Epithelial cell of prostate (primary cell): ENCODE results near the gene C2CD4C.
"Not testable (repeated sequence)": the region's sequence is repeated elsewhere in the genome, so short reads cannot be mapped to it uniquely, and the experiment has no call there.

Experiments used
- DNase-seq: peaks from one replicate; pipeline ENCODE4 v3.0.0-alpha.2; 2011; ENCODE audit warnings: low read depth, low spot score
- H3K27ac ChIP-seq: fragments of 450-650 bp; 2 replicates; pipeline ENCODE4 v1.5.1; 2017; ENCODE audit warnings: mild to moderate bottlenecking

C2CD4C gene, protein sequence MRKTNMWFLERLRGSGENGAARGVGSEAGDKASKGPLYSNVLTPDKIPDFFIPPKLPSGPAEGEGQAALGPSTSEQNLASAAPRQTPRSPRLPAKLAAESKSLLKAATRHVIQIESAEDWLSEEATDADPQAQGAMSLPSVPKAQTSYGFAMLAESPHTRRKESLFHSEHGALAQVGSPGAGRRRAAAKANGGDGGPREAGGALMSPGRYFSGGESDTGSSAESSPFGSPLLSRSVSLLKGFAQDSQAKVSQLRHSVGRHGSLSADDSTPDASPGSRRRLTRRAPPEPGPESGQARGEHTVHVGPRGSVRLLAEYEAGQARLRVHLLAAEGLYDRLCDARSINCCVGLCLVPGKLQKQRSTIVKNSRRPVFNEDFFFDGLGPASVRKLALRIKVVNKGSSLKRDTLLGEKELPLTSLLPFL

DNA sequence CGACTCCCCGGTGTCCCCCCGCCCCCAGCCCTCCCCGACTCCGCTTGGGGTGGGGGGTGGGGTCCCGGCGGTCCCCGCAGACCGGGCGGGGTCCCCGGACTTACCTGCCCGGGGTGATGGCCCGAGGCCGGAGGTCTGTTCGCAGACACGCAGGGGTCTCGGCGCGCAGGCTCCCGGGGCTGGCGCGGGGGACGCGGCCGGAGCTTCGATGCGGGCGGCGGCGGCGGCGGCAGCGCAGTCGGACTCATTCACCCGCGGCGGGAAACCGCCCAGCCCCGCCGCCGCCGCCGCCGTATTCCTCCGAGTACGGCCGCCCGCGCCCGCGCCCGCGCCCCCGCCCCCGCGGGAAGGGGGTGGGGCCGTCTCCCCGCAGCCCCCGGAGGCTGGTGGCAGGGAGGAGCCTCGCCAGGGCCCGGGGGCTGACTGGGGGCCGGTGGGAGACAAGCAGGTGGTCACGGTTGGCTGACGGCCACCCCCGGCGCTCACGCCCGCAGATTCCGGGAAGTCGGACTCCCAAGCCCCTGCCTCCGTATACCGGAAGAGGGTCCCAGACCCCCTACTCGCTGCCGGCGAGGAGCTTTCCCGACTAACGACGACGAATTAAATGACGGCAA, at the start of gene C2CD4C:
C2CD4C (minus strand) TSS at position 246 of the 614 bp plus-strand sequence. CDS start 786 bp downstream, outside the sequence.
- no peak for DNase-seq
- H3K27ac ChIP-seq, result no peak within 1 kb of the TSS

DNA sequence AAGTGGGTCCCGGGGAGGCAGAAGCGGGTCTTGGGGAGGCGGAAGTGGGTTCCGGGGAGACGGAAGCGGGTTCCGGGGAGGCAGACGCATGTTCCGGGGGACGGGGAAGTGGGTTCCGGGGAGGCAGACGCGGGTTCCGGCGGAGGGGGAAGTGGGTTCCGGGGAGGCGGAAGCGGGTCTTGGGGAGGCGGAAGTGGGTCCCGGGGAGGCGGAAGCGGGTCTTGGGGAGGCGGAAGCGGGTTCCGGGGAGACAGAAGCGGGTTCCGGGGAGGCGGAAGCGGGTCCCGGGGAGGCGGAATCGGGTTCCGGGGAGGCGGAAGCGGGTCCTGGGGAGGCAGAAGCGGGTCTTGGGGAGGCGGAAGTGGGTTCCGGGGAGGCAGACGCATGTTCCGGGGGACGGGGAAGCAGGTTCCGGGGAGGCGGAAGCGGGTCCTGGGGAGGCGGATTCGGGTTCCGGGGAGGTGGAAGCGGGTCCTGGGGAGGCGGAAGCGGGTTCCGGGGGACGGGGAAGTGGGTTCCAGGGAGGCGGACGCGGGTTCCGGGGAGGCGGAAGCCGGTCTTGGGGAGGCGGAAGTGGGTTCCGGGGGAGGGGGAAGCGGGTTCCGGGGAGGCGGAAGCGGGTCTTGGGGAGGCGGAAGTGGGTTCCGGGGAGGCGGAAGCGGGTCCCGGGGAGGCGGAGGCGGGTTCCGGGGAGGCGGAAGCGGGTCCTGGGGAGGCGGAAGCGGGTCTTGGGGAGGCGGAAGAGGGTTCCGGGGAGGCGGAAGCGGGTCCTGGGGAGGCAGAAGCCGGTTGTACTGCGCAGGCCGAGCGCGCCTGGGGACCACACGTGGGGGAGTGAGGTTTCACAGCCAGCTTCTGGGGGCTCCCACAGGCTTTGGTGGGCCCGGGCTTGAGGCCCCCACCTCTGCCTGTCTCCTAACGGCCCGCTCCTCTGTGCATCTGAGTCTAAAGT, 49.4 kb upstream of the C2CD4C start:
- no peak for DNase-seq

DNA sequence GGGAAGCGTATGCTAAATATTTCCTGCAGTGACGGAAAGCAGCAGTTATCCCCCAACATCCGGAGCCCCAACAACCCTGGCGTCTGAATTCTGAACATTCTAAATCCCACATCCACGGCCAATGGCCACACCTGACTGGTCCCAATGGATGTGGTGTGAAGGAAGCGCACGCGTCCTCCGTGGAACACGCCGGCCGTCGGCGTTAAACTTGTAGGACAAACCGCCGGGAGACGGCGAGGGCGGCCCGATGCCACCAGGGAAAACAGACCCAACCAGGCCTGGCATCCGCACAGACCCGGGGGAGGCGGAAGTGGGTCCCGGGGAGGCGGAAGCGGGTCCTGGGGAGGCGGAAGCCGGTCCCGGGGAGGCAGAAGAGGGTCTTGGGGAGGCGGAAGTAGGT, 48.7 kb upstream of the C2CD4C start:
- DNase-seq, result no peak

More for the DNA sequence above, 49.4 kb upstream of the C2CD4C start:
- no peak overlapping the region for H3K27ac ChIP-seq

DNA sequence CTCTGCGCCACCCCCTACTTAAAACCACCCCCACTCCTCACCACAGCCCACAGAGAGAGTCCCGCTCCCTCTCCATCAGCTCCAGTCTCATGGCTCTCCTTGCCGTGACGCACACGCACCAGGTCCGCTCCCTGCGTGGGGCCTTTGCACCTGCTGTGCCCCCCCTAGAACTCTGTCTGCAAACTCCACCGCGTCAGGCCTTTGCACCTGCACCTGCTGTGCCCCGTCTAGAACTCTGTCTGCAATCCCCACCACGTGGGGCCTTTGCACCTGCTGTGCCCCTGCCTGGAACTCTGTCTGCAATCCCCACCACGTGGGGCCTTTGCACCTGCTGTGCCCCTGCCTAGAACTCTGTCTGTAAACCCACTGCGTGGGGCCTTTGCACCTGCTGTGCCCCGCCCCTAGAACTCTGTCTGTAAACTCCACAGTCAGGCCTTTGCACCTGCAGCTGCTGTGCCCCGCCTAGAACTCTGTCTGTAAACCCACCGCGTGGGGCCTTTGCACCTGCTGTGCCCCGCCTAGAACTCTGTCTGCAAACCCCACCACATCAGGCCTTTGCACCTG, 47.7 kb upstream of the C2CD4C start:
- no peak overlapping the region for H3K27ac ChIP-seq
- DNase-seq, result no peak

More for the DNA sequence above, 48.7 kb upstream of the C2CD4C start:
- no peak overlapping the region for H3K27ac ChIP-seq

DNA sequence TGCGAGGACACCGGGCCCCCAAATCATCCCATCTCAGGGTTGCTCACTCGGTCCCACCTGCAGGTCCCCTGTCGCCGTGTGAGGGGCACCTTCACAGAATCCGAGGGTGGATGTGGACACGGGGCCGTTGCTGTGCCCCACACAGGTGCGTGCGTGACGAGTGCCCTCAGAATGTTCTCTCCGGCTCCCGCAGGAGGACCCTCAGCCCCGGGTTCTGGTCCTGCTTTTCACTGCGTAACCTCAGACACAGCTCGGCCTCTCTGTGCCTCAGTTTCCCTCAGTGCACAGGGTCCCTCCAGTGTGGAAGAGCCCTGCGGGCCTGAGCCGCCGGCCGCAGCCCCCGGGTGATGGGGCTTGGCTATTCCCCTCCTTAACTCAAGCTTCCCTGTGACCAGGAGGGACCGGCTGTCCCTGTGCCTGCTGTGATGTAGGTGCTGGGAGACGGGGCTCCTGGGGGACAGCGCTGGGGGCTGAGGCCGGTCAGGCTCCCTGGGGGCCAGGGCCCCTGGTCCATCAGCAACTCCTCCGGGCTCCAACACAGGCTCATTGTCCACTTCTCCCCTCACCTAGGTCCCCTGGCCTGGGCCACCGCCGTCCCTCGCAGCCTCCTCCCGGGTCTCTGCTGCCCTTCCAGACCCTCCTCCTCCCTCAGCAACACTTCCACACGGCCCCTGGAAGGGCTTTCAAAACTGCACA, 47.1 kb upstream of the C2CD4C start:
- no peak for DNase-seq
- no peak overlapping the region for H3K27ac ChIP-seq

DNA sequence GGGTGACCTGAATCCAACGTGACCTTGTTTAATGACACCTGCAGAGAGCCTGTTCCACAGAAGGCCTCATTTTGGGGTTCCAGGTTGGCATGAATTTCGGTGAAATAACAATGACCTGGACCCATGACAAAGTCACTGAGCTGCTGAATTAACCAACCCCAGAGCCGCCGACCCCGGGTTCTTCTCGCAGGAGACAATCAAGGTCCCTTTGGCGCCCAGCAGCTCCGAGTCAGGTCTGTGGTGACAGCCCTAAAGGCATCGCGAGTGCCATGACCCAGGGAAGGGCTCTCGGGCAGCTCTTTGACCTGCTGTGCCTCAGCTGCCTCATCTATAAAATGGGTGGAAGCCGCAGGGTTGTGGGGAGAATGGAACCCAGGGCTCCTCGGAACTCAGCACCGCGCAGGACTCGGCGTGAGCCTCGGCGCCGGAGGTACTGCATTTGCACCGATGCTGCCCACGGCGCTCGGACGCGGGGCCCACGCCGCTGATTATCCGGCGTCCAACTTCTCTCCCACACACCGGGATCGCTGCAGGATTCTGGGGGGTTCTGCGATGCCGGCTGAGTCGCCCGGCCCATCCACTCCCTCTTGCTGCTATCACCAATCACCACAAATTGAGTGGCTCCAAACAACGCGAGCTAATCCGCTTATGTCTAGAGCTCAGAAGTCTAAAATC, 46.2 kb upstream of the C2CD4C start:
- H3K27ac ChIP-seq, result no peak overlapping the region
- DNase-seq, result no peak

DNA sequence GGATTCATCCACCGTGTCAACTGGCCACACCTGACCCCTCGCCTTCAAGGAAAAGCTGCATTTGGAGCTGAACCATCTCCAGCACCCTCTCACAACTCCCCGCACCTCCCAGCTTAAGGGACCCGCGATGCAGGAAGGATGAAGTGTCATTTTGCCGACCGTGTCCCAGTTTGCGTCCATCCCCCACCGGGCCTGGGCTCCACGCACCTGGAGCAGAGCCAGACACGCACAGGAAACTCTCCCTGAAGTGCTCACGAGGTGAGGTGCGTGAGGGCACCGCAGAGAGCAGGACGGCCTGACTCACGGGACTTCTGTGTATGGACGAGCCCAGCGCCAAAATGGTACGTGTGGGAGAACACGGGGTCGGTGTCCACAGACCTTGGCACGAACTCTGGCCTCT, 44.7 kb upstream of the C2CD4C start:
- no peak for DNase-seq
- no peak overlapping the region for H3K27ac ChIP-seq

DNA sequence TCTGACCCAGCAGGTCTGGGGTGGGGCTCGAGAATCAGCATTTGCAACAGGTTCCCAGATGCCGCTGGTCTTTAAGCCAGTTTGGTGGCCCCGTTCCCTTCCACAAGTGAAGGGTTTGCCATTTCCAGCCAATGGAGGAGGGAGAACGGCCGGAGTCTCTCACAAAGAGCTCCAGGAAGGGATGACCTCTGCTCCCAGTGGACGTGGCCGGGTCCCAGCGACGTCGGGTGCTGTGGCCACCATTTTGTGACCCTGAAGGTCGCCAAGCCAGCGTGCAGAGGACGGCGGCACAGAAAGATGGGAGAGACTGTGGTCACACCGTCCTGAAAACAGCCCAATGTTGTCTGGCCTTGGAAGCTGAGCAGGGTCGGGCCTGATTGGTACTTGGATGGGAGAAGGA, 43.9 kb upstream of the C2CD4C start:
- DNase-seq, result no peak
- no peak overlapping the region for H3K27ac ChIP-seq

DNA sequence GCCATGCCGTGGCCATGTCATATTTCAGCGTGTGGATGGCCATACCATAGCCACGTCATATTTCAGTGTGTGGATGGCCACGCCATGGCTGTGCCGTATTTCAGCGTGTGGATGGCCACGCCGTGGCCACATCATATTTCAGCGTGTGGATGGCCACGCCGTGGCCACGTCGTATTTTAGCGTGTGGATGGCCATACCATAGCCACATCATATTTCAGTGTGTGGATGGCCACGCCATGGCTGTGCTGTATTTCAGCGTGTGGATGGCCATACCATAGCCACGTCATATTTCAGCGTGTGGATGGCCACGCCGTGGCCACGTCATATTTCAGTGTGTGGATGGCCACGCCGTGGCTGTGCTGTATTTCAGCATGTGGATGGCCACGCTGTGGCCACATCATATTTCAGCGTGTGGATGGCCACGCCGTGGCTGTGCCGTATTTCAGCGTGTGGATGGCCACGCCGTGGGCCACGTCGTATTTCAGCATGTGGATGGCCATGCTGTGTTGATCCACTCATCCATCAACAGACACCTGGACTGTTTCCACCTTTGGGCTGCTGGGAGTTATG, 42.0 kb upstream of the C2CD4C start:
- not testable (repeated sequence) for DNase-seq, H3K27ac ChIP-seq

DNA sequence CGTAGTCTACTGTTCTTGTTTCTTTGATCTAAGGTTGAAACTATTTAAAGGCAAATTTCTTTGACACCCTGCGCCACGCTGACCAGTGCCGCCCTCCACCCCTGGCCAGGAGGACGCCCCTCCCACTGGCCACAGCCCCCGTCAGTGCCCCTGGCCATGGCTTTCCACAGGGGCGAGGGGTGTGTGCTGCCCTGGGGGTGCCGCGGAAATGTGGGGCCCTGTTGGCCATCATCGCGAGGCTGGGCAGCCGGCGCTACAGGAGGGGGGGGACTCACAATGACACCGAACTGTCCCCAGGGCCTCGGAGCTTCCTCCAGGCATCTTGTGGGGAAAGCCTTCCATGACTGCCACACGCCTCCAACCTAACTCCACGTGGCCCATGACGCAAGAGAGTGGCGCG, 41.0 kb upstream of the C2CD4C start:
- H3K27ac ChIP-seq, result no peak overlapping the region
- DNase-seq, result no peak

DNA sequence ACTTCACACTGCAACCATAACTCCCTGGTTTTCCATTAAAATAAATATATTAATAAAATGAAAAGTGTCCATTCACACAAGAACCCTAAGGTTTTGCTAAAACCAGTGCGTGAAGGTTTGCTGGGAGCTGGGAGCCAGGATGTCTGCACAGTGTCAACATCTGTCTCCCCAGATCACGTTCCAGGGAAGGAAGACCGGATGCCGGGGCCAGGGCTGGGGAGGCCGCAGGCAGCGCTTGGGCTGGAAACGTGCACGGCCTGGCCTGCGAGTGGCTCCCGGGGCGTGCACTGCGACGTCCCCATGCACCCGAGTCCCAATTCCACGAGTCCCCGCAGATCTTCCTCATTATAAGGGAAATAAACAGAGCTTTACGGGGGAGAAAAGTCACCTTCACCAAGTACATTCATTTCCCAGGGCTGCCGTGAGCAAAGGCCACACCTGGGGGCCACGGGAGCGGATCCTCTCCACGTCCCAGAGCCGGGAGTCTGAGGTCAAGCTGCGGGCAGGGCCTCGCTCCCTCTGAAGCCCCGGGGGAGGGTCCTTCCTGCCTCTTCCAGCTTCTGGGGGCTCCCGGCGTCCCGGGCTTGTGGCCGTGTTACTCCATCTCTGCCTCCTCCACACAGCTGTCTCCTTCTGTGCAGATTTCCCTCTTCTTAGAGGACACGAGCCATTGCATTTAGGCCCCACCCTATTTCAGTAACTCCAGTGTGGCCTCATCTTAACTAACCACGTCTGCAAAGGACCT, 39.0 kb upstream of the C2CD4C start:
- H3K27ac ChIP-seq, result no peak overlapping the region
- no peak for DNase-seq

DNA sequence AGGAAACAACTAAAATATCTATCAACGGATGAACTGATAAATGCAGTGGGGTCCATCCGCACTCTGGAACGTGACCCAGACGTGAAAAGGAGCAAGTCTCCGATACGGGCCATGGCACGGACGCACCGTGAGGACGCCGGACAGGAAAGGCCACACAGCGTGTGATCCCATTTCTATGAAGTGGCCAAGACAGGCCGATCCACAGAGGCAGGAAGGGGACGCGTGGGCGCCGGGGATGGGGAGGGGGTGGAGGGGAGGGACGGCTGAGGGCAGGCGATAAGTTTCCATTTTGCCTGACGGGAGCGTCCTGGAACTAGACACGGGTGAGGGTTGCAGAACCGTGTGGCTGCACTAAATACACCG, 38.1 kb upstream of the C2CD4C start:
- DNase-seq, result no peak
- H3K27ac ChIP-seq, result no peak overlapping the region

DNA sequence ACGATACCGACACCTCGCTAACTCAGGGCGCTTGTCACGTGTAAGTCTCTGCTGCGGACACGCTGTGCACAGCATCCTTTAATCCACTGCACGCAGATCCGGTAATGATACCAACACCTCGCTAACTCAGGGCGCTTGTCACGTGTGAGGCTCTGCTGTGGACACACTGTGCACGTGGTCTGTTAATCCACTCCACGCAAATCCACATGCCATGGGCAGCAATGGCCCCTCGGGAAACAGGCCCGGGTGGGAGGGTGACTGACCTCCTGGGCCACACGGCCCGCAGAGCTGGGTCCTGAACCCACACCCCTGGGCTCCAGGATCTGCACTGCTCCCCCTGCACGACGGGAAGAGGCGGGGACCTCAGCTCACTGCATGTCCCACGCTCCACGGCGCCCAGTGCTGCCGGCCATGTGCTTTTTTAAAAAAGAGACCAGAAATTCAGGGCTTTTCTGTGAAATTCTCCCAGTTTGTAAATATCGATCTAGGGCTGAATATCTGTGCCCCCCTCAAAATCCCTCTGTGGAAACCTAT, 35.8 kb upstream of the C2CD4C start:
- no peak overlapping the region for H3K27ac ChIP-seq
- DNase-seq, result no peak

DNA sequence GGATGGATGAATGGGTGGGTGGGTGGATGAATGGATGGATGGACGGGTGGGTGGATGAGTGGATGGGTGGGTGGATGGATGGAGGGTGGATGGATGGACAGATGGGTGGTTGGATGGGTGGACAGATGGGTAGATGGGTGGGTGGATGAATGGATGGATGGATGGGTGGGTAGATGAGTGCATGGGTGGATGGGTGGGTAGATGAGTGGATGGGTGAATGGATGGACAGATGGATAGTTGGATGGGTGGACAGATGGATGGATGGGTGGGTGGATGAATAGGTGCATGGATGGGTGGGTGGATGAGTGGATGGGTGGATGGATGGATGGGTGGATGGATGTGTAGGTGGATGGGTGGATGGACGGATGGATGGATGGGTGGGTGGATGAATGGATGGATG, 34.1 kb upstream of the C2CD4C start:
- no peak overlapping the region for H3K27ac ChIP-seq
- DNase-seq, result no peak

DNA sequence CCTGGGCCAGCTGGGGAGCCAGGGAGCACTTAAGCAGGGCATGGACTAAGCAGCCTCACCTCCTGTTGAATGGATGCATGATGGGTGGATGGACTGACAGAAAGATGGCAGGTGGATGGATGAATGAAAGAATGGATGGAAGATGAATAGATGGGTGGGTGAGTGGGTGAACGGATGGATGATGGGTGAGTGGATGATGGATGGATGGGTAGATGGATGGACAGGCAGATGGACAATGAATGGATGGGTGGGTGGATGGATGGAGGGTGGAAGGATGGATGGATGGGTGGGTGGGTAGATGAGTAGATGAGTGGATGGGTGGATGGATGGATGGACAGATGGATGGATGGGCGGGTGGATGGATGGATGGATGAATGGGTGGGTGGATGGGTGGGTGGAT, 33.1 kb upstream of the C2CD4C start:
- no peak overlapping the region for H3K27ac ChIP-seq
- DNase-seq, result no peak

DNA sequence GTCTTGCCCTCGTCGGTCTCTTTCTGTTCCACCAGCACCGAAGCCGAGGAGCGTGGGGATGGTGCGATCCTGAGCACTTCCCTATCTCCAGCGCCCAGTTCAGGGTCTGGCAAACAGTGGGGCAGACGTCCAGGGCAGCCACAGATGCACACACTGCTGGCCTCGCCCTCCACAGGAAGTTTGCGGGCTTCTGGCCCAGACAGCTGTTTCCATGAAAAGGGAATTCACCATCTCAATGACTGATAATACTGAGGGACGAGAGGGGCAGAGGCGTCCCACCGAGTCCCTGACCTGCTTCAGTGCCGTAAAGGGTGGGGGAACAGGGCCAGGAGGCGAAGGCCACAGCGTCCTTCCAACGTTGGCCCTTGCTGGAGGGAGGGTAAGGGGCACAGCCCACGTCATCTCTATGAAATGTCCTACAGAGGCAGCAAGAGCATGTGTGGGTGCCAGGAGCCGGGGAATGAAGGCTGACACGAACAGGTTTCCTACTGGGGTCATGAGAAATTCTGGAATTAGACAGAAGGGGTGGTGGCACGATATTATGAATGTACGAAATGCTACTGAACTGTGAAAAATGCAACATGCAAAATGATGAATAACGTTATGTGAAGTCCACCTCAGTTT, 32.4 kb upstream of the C2CD4C start:
- DNase-seq, result no peak
- no peak overlapping the region for H3K27ac ChIP-seq

DNA sequence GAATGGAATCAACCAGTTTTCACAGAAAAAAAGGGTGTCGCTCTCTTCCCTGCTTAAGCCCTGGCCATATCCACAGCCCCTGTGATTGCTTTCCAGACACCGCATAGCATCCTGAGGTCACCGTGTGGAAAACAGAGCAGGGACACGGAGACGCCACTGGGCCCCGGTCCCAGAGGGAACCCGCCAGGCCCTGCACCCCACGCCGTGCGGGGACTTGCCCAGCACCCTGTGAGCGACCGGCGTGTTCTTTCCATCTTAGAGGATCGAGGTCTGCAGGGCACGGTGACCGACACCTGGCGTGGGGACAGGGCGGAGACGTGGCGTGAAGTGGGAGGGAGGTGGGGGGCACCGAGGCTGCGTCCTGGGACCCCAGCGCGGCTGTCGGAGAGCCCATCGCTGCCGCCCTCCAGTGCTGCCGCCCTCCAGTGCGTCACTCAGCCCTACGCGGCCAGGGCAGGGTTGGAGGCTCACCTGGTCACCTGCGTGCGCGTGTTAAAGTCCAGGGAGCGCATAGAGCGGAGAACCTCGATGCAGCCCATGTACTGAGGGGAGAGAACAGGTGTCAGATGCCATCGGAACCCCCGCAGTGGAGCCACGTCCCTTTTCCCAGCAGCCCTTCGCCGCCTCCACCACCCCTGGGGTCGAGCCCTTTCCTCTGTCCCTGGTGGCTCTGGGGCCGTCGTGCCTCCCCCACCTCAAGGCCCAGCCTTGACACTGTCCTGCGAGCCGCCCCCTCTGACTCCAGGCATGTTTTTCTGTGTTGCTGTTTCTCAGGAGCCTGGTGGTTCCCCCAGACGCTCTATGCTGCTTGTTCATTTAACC, 31.7 kb upstream of the C2CD4C start:
- H3K27ac ChIP-seq, result no peak overlapping the region
- DNase-seq, result no peak
